ENCODE data around the gene EVL. TPM values are rescaled to one million over a fixed set of nuclear protein-coding genes. Genes with fewer than 3 reads are reported as not detected.

The EVL gene
- total RNA-seq, 2 experiments from 2014 or later = 206 to 298 TPM

DNA sequence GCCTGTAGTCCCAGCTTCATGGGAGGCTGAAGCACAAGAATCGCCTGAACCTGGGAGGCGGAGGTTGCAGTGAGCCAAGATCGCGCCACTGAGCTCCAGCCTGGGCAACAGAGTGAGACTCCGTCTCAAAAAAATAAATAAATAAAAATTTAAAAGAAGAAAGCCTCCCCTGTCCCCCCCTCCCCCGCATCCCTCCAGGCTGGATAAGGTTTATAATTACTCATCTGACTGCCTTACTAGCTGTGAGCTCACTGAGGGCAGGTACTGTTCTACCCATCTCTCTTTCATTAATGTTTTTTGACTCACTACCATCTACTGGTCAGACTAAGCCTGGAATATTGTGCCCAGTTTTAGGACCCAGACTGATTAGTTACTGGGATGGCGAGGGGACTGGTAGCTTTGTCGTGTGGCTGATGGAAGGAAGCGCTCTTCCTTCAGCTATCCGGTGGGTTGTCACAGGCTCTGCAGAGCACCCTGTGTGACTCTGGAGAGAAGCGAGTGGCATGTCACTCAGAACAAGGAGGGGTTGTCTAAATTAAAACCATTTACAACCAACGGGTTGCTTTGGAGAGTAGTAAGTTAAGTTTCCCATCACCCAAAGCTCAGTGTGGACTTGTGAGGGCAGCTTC is 16.9 kb downstream of the EVL start:
- Histone ChIP-seq H2AFZ (ENCODE audit: low read length) (no peak overlapping the region), H3K4me2 (ENCODE audit: low read length) (no peak overlapping the region), H3K27ac (ENCODE audit: low read depth, low read length, poor library complexity, severe bottlenecking) (no peak overlapping the region), H3K4me1 (ENCODE audit: insufficient read depth, low read length, poor library complexity, severe bottlenecking) (no peaks in the 10 kb centered on the region), H3K9me2 (ENCODE audit: insufficient read depth, low read length) (no peaks in the 10 kb centered on the region), H4K20me1 (ENCODE audit: insufficient read depth, low read length) (0 out of 2 replicates have a peak, but pooled peaks cover 3% of the 10 kb centered on the region), H3K9me3 (ENCODE audit: low read length) (no peaks in the 10 kb centered on the region), H3K79me2 (ENCODE audit: insufficient read depth, low read depth, low read length) (peaks cover 25% of the 10 kb centered on the region), H3K36me3 (ENCODE audit: insufficient read depth, low read length) (peaks cover 70% of the 10 kb centered on the region), H3K4me3 (ENCODE audit: low read depth, low read length, poor library complexity, severe bottlenecking) (no peak overlapping the region)
- BruUV-seq (replicated peaks) = no TSS peak
- POLR2A ChIA-PET = interaction anchor here (0.6 to 1.8 kb wide), 3 partner anchors 14 to 21 kb away, joined by 5 to 7 read pairs (median 5); no protein-coding TSS in a partner anchor
- TF ChIP-seq CTCF (conservative IDR thresholded peaks at IDR 0.05; ENCODE audit: low read length) (no peak), EZH2phosphoT487 (IDR thresholded peaks at IDR 0.05; ENCODE audit: borderline replicate concordance, low read depth, low read length) (no peak)
- CTCF ChIA-PET (ENCODE audit: unreplicated experiment) = no interaction called here
- no peak for DNase-seq (ENCODE audit: low spot score)
- intact Hi-C loops (cut with micrococcal nuclease; ENCODE audit: unreplicated experiment) = no loop called here

DNA sequence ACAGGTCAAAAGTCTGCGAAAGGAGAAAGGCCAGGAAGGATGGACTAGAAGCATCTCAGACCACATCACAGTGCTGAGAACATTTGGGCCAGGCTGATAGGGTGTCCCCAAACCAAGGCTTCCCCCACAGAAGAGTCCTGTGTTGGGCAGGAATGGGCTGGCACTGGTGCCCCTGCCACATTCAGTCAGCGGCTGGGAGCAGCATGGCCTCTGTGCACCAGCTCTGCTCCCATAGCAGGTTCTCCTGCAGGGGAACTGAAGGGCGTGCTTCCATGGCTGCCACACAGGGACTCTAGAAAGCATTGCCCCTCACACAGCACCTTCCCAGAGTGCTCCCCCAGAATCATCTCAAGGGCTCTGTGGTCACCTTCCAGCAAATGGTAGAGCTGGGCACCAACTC is 17.5 kb downstream of the EVL start:
- H3K27ac ChIP-seq (ENCODE audit: low read depth, low read length, poor library complexity, severe bottlenecking) = no peak overlapping the region
- no peak overlapping the region for H2AFZ ChIP-seq (ENCODE audit: low read length)
- no peaks in the 10 kb centered on the region for H3K9me2 ChIP-seq (ENCODE audit: insufficient read depth, low read length)
- ChIA-PET CTCF (ENCODE audit: unreplicated experiment) (no interaction called here), POLR2A (interaction anchor here (0.6 to 1.8 kb wide), 3 partner anchors 14 to 22 kb away, joined by 5 to 7 read pairs (median 5); no protein-coding TSS in a partner anchor)
- no peak for DNase-seq (ENCODE audit: low spot score)
- no peaks in the 10 kb centered on the region for H3K9me3 ChIP-seq (ENCODE audit: low read length)
- peaks cover 71% of the 10 kb centered on the region for H3K36me3 ChIP-seq (ENCODE audit: insufficient read depth, low read length)
- no peaks in the 10 kb centered on the region for H4K20me1 ChIP-seq (ENCODE audit: insufficient read depth, low read length)
- H3K4me3 ChIP-seq (ENCODE audit: low read depth, low read length, poor library complexity, severe bottlenecking) = no peak overlapping the region
- BruUV-seq (replicated peaks) = no TSS peak
- H3K4me1 ChIP-seq (ENCODE audit: insufficient read depth, low read length, poor library complexity, severe bottlenecking) = no peaks in the 10 kb centered on the region
- TF ChIP-seq CTCF (conservative IDR thresholded peaks at IDR 0.05; ENCODE audit: low read length) (no peak), EZH2phosphoT487 (IDR thresholded peaks at IDR 0.05; ENCODE audit: borderline replicate concordance, low read depth, low read length) (no peak)
- H3K4me2 ChIP-seq (ENCODE audit: low read length) = no peak overlapping the region
- intact Hi-C loops (cut with micrococcal nuclease; ENCODE audit: unreplicated experiment) = no loop called here
- H3K79me2 ChIP-seq (ENCODE audit: insufficient read depth, low read depth, low read length) = peaks cover 25% of the 10 kb centered on the region

- DNase-seq (ENCODE audit: low spot score) = no peak
- H4K20me1 ChIP-seq (ENCODE audit: insufficient read depth, low read length) = no peaks in the 10 kb centered on the region
- no TSS peak for BruUV-seq (replicated peaks)
- no peak overlapping the region for H2AFZ ChIP-seq (ENCODE audit: low read length)
- H3K9me3 ChIP-seq (ENCODE audit: low read length) = no peaks in the 10 kb centered on the region
- POLR2A ChIA-PET = interaction anchor here (1.0 to 2.5 kb wide), 2 partner anchors 17 to 74 kb away, joined by 3 to 7 read pairs; partner anchors contain the start of gene EVL
- peaks cover 74% of the 10 kb centered on the region for H3K36me3 ChIP-seq (ENCODE audit: insufficient read depth, low read length)
- H3K79me2 ChIP-seq (ENCODE audit: insufficient read depth, low read depth, low read length) = peaks cover 25% of the 10 kb centered on the region
- no peak overlapping the region for H3K4me2 ChIP-seq (ENCODE audit: low read length)
- H3K27ac ChIP-seq (ENCODE audit: low read depth, low read length, poor library complexity, severe bottlenecking) = no peak overlapping the region
- intact Hi-C loops (cut with micrococcal nuclease; ENCODE audit: unreplicated experiment) = no loop called here
- CTCF ChIA-PET (ENCODE audit: unreplicated experiment) = interaction anchor here (1.0 kb wide), 1 partner anchor 12 kb away, joined by 5 read pairs; no protein-coding TSS in a partner anchor
- H3K9me2 ChIP-seq (ENCODE audit: insufficient read depth, low read length) = no peaks in the 10 kb centered on the region
- H3K4me1 ChIP-seq (ENCODE audit: insufficient read depth, low read length, poor library complexity, severe bottlenecking) = no peaks in the 10 kb centered on the region
- no peak overlapping the region for H3K4me3 ChIP-seq (ENCODE audit: low read depth, low read length, poor library complexity, severe bottlenecking)
- TF ChIP-seq CTCF (conservative IDR thresholded peaks at IDR 0.05; ENCODE audit: low read length) = no peak
- TF ChIP-seq EZH2phosphoT487 (IDR thresholded peaks at IDR 0.05; ENCODE audit: borderline replicate concordance, low read depth, low read length) = no peak
Measured at GRCh38 chr14:100083706-100084105, 18.5 kb downstream of the EVL start.
